Measurements from ENCODE around the gene HYAL3. TPM values are rescaled to one million over a fixed set of nuclear protein-coding genes. Genes with fewer than 3 reads are reported as not detected.

The HYAL3 gene
- total and polyA plus RNA-seq, 2 experiments from 2014 or later, result 2.4 to 7.1 TPM

DNA sequence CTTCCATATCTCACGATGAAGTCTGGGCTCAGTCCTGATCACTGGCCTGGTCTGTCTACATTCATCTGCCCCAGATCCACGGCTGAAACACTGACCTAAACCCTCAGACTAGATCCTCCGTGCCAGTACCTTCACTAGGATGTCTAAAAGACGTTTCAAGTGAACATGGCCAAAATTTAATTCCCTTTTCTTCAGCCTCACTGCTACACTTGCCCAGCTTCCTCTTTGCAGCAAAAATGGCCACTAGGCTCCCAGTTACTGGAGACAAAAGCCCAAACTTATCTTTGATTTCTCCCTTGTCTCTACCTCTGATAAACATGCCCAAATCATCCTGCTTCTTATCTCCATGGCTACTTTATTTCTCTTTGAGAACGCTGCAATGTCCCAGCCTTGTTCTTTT, 39.8 kb upstream of the HYAL3 start (continued):
- TF ChIP-seq, protein P1, sequence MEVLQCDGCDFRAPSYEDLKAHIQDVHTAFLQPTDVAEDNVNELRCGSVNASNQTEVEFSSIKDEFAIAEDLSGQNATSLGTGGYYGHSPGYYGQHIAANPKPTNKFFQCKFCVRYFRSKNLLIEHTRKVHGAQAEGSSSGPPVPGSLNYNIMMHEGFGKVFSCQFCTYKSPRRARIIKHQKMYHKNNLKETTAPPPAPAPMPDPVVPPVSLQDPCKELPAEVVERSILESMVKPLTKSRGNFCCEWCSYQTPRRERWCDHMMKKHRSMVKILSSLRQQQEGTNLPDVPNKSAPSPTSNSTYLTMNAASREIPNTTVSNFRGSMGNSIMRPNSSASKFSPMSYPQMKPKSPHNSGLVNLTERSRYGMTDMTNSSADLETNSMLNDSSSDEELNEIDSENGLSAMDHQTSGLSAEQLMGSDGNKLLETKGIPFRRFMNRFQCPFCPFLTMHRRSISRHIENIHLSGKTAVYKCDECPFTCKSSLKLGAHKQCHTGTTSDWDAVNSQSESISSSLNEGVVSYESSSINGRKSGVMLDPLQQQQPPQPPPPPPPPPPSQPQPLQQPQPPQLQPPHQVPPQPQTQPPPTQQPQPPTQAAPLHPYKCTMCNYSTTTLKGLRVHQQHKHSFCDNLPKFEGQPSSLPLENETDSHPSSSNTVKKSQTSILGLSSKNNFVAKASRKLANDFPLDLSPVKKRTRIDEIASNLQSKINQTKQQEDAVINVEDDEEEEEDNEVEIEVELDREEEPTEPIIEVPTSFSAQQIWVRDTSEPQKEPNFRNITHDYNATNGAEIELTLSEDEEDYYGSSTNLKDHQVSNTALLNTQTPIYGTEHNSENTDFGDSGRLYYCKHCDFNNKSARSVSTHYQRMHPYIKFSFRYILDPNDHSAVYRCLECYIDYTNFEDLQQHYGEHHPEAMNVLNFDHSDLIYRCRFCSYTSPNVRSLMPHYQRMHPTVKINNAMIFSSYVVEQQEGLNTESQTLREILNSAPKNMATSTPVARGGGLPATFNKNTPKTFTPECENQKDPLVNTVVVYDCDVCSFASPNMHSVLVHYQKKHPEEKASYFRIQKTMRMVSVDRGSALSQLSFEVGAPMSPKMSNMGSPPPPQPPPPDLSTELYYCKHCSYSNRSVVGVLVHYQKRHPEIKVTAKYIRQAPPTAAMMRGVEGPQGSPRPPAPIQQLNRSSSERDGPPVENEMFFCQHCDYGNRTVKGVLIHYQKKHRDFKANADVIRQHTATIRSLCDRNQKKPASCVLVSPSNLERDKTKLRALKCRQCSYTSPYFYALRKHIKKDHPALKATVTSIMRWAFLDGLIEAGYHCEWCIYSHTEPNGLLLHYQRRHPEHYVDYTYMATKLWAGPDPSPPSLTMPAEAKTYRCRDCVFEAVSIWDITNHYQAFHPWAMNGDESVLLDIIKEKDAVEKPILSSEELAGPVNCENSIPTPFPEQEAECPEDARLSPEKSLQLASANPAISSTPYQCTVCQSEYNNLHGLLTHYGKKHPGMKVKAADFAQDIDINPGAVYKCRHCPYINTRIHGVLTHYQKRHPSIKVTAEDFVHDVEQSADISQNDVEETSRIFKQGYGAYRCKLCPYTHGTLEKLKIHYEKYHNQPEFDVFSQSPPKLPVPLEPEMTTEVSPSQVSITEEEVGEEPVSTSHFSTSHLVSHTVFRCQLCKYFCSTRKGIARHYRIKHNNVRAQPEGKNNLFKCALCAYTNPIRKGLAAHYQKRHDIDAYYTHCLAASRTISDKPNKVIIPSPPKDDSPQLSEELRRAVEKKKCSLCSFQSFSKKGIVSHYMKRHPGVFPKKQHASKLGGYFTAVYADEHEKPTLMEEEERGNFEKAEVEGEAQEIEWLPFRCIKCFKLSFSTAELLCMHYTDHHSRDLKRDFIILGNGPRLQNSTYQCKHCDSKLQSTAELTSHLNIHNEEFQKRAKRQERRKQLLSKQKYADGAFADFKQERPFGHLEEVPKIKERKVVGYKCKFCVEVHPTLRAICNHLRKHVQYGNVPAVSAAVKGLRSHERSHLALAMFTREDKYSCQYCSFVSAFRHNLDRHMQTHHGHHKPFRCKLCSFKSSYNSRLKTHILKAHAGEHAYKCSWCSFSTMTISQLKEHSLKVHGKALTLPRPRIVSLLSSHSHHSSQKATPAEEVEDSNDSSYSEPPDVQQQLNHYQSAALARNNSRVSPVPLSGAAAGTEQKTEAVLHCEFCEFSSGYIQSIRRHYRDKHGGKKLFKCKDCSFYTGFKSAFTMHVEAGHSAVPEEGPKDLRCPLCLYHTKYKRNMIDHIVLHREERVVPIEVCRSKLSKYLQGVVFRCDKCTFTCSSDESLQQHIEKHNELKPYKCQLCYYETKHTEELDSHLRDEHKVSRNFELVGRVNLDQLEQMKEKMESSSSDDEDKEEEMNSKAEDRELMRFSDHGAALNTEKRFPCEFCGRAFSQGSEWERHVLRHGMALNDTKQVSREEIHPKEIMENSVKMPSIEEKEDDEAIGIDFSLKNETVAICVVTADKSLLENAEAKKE (CRISPR knock-in tag; IDR thresholded peaks at IDR 0.05), result no peak
- TF ChIP-seq JUNB (IDR thresholded peaks at IDR 0.05; ENCODE audit: unreplicated experiment), result no peak
- TF ChIP-seq ZNF114 (CRISPR knock-in tag; IDR thresholded peaks at IDR 0.05), result no peak

DNA sequence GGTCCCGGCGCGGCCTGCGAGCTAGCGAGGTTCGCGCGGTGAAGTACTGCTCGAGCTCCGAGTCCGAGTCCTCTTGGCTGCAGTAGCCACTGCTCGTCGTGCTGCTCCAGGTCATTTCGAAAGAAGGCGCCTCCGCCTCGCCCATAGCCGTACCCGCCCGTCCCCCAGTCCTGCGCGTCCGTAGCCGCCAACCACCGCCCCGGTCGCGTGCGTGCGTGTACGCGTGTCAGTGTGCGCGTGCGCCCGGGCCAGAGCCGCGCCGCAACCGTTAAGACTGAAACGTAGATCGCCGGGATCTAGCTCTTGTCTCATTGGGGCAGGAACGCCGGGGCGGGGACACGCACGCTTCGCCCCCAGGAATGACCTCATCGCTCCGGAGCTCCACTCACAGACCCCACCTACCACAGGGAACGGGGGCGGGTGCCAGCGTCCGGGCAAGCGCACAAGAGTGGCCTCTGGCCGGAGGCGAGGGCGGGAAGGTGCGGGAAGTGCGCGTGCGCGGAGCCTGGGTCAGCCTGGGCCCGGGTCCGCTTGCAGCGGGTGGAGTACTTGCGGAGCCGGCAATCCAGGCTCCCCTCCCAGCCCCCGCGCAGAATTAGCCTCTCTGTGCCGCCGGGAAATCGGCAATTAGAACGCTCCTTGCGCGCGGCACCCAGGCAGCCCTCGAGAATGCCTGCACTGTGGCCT, 38.1 kb upstream of the HYAL3 start:
- ATAC-seq, result peak; percentile 75
- TF ChIP-seq EZH2phosphoT487 (IDR thresholded peaks at IDR 0.05; ENCODE audit: unreplicated experiment) (no peak), STAT1 (IDR thresholded peaks at IDR 0.05; ENCODE audit: unreplicated experiment) (no peak), NANOG (IDR thresholded peaks at IDR 0.05; ENCODE audit: borderline replicate concordance) (no peak), ZNF331 (CRISPR knock-in tag; IDR thresholded peaks at IDR 0.05; ENCODE audit: low read depth) (no peak), JUNB (IDR thresholded peaks at IDR 0.05; ENCODE audit: unreplicated experiment) (no peak), POLR2AphosphoS5 (IDR thresholded peaks at IDR 0.05; ENCODE audit: low read depth) (peak; percentile 93)
- TF ChIP-seq, protein P2, sequence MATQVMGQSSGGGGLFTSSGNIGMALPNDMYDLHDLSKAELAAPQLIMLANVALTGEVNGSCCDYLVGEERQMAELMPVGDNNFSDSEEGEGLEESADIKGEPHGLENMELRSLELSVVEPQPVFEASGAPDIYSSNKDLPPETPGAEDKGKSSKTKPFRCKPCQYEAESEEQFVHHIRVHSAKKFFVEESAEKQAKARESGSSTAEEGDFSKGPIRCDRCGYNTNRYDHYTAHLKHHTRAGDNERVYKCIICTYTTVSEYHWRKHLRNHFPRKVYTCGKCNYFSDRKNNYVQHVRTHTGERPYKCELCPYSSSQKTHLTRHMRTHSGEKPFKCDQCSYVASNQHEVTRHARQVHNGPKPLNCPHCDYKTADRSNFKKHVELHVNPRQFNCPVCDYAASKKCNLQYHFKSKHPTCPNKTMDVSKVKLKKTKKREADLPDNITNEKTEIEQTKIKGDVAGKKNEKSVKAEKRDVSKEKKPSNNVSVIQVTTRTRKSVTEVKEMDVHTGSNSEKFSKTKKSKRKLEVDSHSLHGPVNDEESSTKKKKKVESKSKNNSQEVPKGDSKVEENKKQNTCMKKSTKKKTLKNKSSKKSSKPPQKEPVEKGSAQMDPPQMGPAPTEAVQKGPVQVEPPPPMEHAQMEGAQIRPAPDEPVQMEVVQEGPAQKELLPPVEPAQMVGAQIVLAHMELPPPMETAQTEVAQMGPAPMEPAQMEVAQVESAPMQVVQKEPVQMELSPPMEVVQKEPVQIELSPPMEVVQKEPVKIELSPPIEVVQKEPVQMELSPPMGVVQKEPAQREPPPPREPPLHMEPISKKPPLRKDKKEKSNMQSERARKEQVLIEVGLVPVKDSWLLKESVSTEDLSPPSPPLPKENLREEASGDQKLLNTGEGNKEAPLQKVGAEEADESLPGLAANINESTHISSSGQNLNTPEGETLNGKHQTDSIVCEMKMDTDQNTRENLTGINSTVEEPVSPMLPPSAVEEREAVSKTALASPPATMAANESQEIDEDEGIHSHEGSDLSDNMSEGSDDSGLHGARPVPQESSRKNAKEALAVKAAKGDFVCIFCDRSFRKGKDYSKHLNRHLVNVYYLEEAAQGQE (IDR thresholded peaks at IDR 0.05; ENCODE audit: unreplicated experiment), result no peak
- TF ChIP-seq, protein P3, sequence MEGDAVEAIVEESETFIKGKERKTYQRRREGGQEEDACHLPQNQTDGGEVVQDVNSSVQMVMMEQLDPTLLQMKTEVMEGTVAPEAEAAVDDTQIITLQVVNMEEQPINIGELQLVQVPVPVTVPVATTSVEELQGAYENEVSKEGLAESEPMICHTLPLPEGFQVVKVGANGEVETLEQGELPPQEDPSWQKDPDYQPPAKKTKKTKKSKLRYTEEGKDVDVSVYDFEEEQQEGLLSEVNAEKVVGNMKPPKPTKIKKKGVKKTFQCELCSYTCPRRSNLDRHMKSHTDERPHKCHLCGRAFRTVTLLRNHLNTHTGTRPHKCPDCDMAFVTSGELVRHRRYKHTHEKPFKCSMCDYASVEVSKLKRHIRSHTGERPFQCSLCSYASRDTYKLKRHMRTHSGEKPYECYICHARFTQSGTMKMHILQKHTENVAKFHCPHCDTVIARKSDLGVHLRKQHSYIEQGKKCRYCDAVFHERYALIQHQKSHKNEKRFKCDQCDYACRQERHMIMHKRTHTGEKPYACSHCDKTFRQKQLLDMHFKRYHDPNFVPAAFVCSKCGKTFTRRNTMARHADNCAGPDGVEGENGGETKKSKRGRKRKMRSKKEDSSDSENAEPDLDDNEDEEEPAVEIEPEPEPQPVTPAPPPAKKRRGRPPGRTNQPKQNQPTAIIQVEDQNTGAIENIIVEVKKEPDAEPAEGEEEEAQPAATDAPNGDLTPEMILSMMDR (conservative IDR thresholded peaks at IDR 0.05; ENCODE audit: low read depth in 2 of 2), result no peak
- TF ChIP-seq, protein P4, sequence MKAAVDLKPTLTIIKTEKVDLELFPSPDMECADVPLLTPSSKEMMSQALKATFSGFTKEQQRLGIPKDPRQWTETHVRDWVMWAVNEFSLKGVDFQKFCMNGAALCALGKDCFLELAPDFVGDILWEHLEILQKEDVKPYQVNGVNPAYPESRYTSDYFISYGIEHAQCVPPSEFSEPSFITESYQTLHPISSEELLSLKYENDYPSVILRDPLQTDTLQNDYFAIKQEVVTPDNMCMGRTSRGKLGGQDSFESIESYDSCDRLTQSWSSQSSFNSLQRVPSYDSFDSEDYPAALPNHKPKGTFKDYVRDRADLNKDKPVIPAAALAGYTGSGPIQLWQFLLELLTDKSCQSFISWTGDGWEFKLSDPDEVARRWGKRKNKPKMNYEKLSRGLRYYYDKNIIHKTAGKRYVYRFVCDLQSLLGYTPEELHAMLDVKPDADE (IDR thresholded peaks at IDR 0.05), result 0 out of 2 replicates have a peak, but pooled peaks have one; percentile 11

More for the DNA sequence above, 38.1 kb upstream of the HYAL3 start:
- Histone ChIP-seq H3K4me3 (peak overlapping the region; percentile 97), H3K79me2 (replicated peaks; ENCODE audit: insufficient read depth) (peaks cover 36% of the 10 kb centered on the region), H3K36me3 (ENCODE audit: insufficient read depth) (no peaks in the 10 kb centered on the region), H3K27ac (ENCODE audit: low read depth) (peak overlapping the region; percentile 87), H2AFZ (peak overlapping the region; percentile 91; the same call in 1 of the 2 replicates), H3F3A (replicated peaks; ENCODE audit: low read depth) (peaks cover 38% of the 10 kb centered on the region), H3K4me2 (peak overlapping the region; percentile 90), H4K20me1 (replicated peaks; ENCODE audit: insufficient read depth) (peaks cover 17% of the 10 kb centered on the region), H3K9me2 (ENCODE audit: insufficient read depth) (no peaks in the 10 kb centered on the region), H3K27me3 (ENCODE audit: insufficient read depth) (peaks cover 42% of the 10 kb centered on the region), H3K4me1 (ENCODE audit: insufficient read depth) (peaks cover 24% of the 10 kb centered on the region)
- H3K27me3 Mint-ChIP-seq (ENCODE audit: insufficient read depth, low read depth, poor library complexity), result peaks cover 51% of the 10 kb centered on the region
- DNase-seq (ENCODE audit: low spot score), result peak; percentile 99
- peaks cover 34% of the 10 kb centered on the region for H3K4me1 Mint-ChIP-seq
- H3K36me3 Mint-ChIP-seq (ENCODE audit: low read depth), result peaks cover under 1% of the 10 kb centered on the region; the same call in 1 of the 3 replicates
- H3K9me3 Mint-ChIP-seq, result peaks cover 3% of the 10 kb centered on the region; the same call in 1 of the 3 replicates
- H3K4me3 Mint-ChIP-seq, result peak overlapping the region; percentile 90
- peak overlapping the region; percentile 95 for H3K27ac Mint-ChIP-seq

All from GM23338 (cell line).